Thoracic aorta (tissue), 2 donors: ENCODE measurements around the gene PRKG2. TPM values are rescaled to one million over a fixed set of nuclear protein-coding genes. Genes with fewer than 3 reads are reported as not detected.

Source experiments
- ATAC-seq: fragments of 150-250 bp; one replicate; pipeline ENCODE4 v1.8.0; 2017; ENCODE audit warnings: low read depth; ENCODE audit not compliant: insufficient number of reproducible peaks, low FRiP score
- DNase-seq: peaks from one replicate; pipeline ENCODE4 v3.0.0-alpha.2; 2020; ENCODE audit warnings: low spot score
- H3K27ac ChIP-seq, 2 donors: fragments of 200-600 bp; sonication (generic); 1 replicate in 1 of 2; 2 replicates in 1 of 2; pipeline ENCODE4 v1.5.1; 2016; ENCODE audit warnings: mild to moderate bottlenecking in 2 of 2, moderate library complexity in 2 of 2
- H3K27me3 ChIP-seq: fragments of 200-600 bp; sonication (generic); replicated peaks from 2 replicates; pipeline ENCODE4 v1.6.0; 2016; ENCODE audit warnings: mild to moderate bottlenecking; ENCODE audit not compliant: insufficient read depth
- H3K36me3 ChIP-seq: fragments of 200-600 bp; sonication (generic); one replicate; pipeline ENCODE4 v1.5.1; 2016
- H3K4me1 ChIP-seq, 2 donors: fragments of 200-600 bp; sonication (generic); 1 replicate in 1 of 2; 2 replicates in 1 of 2; pipeline versions ENCODE4 v1.5.1 to v1.6.0; 2016; ENCODE audit warnings: low read depth in 2 of 2, mild to moderate bottlenecking in 1 of 2; ENCODE audit not compliant: control insufficient read depth in 1 of 2
- H3K4me3 ChIP-seq: fragments of 200-600 bp; sonication (generic); 2 replicates; pipeline ENCODE4 v1.5.1; 2016; ENCODE audit warnings: mild to moderate bottlenecking
- H3K9me3 ChIP-seq: fragments of 200-600 bp; sonication (generic); 2 replicates; pipeline ENCODE4 v1.5.1; 2016
- total RNA-seq, 2 donors: library from RNA; depleted of rRNA; stranded (reverse); fragments of >200 nt; gene quantifications; one replicate each; pipeline versions ENCODE4 v1.1.0 to v1.2.3, GENCODE V29; 2016
- TF ChIP-seq, protein P1 (sequence below): fragments of 200-600 bp; sonication (generic); IDR thresholded peaks from one replicate; pipeline ENCODE4 v1.5.1; 2019; ENCODE audit warnings: antibody characterized with exemption

The PRKG2 gene
- total RNA-seq, 2 donors from 2014 or later, result 0.14 TPM; not detected in 1

- Histone ChIP-seq H3K4me3 (no peak overlapping the region), H3K9me3 (no peaks in the 10 kb centered on the region), H3K4me1 (peaks cover 0 to 12% of the 10 kb centered on the region in 2 donors), H3K27ac (no peak overlapping the region), H3K36me3 (no peaks in the 10 kb centered on the region), H3K27me3 (no peaks in the 10 kb centered on the region)
- ATAC-seq, result no peak
- TF ChIP-seq, protein P1, sequence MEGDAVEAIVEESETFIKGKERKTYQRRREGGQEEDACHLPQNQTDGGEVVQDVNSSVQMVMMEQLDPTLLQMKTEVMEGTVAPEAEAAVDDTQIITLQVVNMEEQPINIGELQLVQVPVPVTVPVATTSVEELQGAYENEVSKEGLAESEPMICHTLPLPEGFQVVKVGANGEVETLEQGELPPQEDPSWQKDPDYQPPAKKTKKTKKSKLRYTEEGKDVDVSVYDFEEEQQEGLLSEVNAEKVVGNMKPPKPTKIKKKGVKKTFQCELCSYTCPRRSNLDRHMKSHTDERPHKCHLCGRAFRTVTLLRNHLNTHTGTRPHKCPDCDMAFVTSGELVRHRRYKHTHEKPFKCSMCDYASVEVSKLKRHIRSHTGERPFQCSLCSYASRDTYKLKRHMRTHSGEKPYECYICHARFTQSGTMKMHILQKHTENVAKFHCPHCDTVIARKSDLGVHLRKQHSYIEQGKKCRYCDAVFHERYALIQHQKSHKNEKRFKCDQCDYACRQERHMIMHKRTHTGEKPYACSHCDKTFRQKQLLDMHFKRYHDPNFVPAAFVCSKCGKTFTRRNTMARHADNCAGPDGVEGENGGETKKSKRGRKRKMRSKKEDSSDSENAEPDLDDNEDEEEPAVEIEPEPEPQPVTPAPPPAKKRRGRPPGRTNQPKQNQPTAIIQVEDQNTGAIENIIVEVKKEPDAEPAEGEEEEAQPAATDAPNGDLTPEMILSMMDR, result no peak
- DNase-seq, result no peak
Measured at GRCh38 chr4:81195475-81195874, 19.5 kb downstream of the PRKG2 start.

GRCh38 chr4:81194286-81194685, 20.7 kb downstream of the PRKG2 start:
- Histone ChIP-seq H3K9me3 (no peaks in the 10 kb centered on the region), H3K27me3 (no peaks in the 10 kb centered on the region), H3K4me1 (peaks cover 0 to 12% of the 10 kb centered on the region in 2 donors), H3K36me3 (no peaks in the 10 kb centered on the region), H3K4me3 (no peak overlapping the region), H3K27ac (no peak overlapping the region)
- ATAC-seq (no peak), DNase-seq (no peak)
- TF ChIP-seq, protein P1, result no peak

- TF ChIP-seq, protein P1, result no peak
- H3K9me3 ChIP-seq, result no peaks in the 10 kb centered on the region
- H3K4me1 ChIP-seq, result no peaks in the 10 kb centered on the region
- H3K27me3 ChIP-seq, result no peaks in the 10 kb centered on the region
- no peak overlapping the region for H3K4me3 ChIP-seq
- H3K36me3 ChIP-seq, result no peaks in the 10 kb centered on the region
- DNase-seq (no peak), ATAC-seq (no peak)
- no peak overlapping the region for H3K27ac ChIP-seq
Measured at GRCh38 chr4:81180916-81181315, 34.1 kb downstream of the PRKG2 start.

GRCh38 chr4:81179326-81179725, 35.7 kb downstream of the PRKG2 start:
- TF ChIP-seq, protein P1, result no peak
- Histone ChIP-seq H3K36me3 (no peaks in the 10 kb centered on the region), H3K4me3 (no peak overlapping the region), H3K27ac (no peak overlapping the region), H3K9me3 (no peaks in the 10 kb centered on the region), H3K4me1 (no peaks in the 10 kb centered on the region), H3K27me3 (no peaks in the 10 kb centered on the region)
- DNase-seq (no peak), ATAC-seq (no peak)

DNA sequence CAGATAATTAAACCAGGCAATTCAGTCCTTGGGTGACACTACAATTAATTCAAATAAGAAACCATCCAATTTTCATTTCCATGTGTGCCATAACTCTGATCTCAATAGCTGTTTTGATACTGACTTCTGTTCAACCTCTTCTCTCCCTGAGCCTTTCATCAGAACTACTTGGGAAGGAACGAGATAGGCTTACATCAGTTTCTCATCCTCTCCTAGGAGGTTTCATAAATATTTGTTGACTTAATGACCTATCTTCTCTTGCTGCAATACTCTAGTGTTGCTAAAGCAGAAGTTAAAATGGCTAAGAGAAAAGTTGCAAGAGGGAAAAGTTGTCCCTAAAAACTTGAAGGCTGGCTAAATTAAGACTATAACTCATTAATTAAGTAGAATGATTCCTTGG, 41.8 kb downstream of the PRKG2 start:
- no peaks in the 10 kb centered on the region for H3K27me3 ChIP-seq
- TF ChIP-seq, protein P1, result no peak

More for the DNA sequence above, 41.8 kb downstream of the PRKG2 start:
- DNase-seq (no peak), ATAC-seq (no peak)
- H3K4me3 ChIP-seq, result no peak overlapping the region
- no peaks in the 10 kb centered on the region for H3K9me3 ChIP-seq
- H3K36me3 ChIP-seq, result no peaks in the 10 kb centered on the region
- no peaks in the 10 kb centered on the region for H3K4me1 ChIP-seq
- H3K27ac ChIP-seq, result no peak overlapping the region
